Epithelial cell of proximal tubule (primary cell): ENCODE measurements around the gene SRPK1. TPM values are rescaled to one million over a fixed set of nuclear protein-coding genes. Genes with fewer than 3 reads are reported as not detected.

Experiments used
- DNase-seq: peaks from one replicate; pipeline ENCODE4 v3.0.0-alpha.2; 2011; ENCODE audit warnings: low read depth
- H3K4me3 ChIP-seq: 2 replicates; pipeline ENCODE4 v1.5.1; 2011; ENCODE audit warnings: low read depth, mild to moderate bottlenecking, low read length
- total RNA-seq: library from RNA; depleted of rRNA; stranded (reverse); fragments of >200 nt; gene quantifications from 2 replicates; pipeline ENCODE4 v1.2.3, GENCODE V29; 2015
- TF ChIP-seq, protein P1 (sequence below): conservative IDR thresholded peaks from 2 replicates; pipeline ENCODE4 v1.5.1; 2012; ENCODE audit warnings: low read depth, mild to moderate bottlenecking, low read length

SRPK1 gene
- total RNA-seq, 1 donor from 2014 or later, result 103 TPM

GRCh38 chr6:35907750-35908149 lies 13.1 kb downstream of the SRPK1 start:
- no peak for DNase-seq
- no peak overlapping the region for H3K4me3 ChIP-seq
- TF ChIP-seq, protein P1, sequence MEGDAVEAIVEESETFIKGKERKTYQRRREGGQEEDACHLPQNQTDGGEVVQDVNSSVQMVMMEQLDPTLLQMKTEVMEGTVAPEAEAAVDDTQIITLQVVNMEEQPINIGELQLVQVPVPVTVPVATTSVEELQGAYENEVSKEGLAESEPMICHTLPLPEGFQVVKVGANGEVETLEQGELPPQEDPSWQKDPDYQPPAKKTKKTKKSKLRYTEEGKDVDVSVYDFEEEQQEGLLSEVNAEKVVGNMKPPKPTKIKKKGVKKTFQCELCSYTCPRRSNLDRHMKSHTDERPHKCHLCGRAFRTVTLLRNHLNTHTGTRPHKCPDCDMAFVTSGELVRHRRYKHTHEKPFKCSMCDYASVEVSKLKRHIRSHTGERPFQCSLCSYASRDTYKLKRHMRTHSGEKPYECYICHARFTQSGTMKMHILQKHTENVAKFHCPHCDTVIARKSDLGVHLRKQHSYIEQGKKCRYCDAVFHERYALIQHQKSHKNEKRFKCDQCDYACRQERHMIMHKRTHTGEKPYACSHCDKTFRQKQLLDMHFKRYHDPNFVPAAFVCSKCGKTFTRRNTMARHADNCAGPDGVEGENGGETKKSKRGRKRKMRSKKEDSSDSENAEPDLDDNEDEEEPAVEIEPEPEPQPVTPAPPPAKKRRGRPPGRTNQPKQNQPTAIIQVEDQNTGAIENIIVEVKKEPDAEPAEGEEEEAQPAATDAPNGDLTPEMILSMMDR, result no peak

DNA sequence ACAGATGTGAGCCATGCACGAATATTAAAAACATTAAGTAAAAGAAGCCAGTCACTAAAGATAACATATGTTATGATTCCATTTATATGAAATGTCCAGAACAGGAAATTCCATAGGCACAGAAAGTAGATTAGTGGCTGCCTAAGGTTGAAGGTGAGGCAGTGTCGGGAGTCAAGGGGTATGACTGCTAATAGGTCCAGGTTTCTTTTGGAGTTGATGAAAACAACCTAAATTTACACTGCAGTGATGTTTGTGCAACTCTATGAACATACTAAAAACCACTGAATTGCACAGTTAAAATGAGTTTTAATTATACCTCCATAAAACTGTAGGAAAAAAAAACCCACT lies 14.4 kb downstream of the SRPK1 start:
- H3K4me3 ChIP-seq, result no peak overlapping the region
- TF ChIP-seq, protein P1, result no peak
- no peak for DNase-seq

- TF ChIP-seq, protein P1, result no peak
- H3K4me3 ChIP-seq, result no peak overlapping the region
- DNase-seq, result no peak
These were observed 14.9 kb downstream of the SRPK1 start for GRCh38 chr6:35905841-35906498.

GRCh38 chr6:35905141-35905785 lies 15.6 kb downstream of the SRPK1 start:
- TF ChIP-seq, protein P1, result no peak
- DNase-seq, result no peak
- no peak overlapping the region for H3K4me3 ChIP-seq

DNA sequence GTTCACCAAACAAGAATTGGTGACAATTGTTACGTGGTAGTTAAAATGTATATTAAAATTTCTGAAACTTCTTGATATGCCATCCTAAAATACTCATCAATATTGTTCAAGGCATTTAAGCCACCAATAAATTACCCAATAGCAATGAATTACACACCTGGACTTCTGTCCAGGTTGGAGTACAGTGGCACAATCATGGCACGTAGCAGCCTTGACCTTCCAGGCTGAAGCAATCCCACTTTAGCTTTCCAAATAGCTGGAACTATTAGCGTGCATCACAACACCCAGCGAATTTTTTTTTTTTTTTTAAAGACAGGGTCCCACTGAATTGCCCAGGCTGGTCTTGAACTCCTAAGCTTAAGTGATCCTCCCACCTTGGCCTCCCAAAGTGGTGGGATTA lies 17.2 kb downstream of the SRPK1 start:
- TF ChIP-seq, protein P1, result no peak
- DNase-seq, result no peak
- no peak overlapping the region for H3K4me3 ChIP-seq

DNA sequence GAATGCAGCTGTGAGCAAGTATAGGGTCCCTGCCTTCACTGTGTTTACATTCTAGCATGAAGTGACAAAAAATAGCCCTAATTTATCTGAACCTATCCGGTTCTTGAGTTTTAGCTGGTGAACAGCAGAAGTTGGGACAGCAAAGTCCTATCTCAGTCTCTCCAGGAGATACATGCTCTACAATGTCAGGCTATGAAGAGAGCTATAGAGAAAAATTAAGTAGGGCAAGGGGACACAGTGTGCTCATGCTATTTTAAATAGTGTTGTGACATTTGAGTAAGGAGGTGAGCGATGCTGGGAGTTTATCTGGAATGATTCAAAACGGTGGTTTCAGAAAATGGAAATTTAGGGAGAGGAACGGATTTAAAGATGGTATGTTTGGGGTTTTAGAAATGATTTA lies 20.4 kb downstream of the SRPK1 start:
- no peak overlapping the region for H3K4me3 ChIP-seq
- DNase-seq, result no peak
- TF ChIP-seq, protein P1, result no peak

DNA sequence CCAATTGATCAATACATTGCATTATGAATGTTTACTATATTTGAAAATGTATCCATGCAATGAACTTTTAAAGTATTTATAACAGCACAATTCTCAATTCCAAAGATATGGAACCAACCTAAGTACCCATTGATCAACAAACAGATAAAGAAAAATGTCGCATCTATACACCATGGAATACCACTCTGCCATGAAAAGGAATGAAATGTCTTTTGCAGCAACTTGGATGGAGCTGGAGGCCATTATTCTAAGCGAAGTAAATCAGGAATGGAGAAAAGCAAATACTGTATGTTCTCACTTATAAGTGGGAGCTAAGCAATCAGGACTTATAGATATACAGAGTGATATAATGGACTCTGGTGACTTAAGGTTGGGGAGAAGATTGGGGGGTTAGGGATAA lies 22.9 kb downstream of the SRPK1 start:
- TF ChIP-seq, protein P1, result no peak
- no peak for DNase-seq
- no peak overlapping the region for H3K4me3 ChIP-seq
